HG03460 (cell line): ENCODE data around the gene GALNT17.

Source experiments
- ATAC-seq: cut with Tn5 transposase; IDR thresholded peaks from one replicate; pipeline ENCODE4 v1.9.1; 2021; ENCODE audit not compliant: unreplicated experiment

Gene GALNT17

DNA sequence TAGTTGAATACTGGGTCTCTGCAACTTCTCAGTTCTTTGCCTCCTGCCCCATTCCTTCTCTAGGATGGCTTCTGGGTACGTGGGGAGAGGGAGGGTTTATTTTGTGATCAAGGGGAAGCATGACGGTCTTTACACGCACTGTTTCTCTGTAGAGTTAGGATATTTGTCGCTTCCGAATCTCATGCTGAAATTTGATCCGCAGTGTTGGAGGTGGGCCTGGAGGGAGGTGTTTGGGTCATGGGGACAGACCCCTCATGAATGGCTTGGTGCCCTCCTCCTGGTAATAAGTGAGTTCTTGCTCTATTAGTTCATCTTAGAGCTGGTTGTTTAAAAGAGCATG lies 311.2 kb downstream of the GALNT17 start:
- ATAC-seq, result no peak

DNA sequence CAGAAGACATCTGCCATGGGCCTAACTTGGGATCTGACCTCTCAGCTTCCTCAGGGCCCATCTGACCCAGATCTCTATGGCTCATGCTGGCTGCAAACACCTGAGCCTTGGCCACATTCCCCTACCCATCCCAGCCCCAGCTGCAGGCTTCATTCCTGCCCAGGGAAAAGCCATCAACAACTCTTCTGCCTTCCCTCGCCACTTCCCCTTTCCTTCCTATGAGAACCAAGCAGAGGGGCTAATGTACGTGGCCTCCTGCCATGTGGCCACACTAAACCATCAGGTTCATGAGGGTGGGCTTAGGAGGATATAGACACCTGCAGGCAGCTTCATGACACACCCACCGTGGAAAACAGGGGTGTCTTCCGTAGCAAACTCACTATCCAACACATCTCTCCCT lies 312.2 kb downstream of the GALNT17 start:
- no peak for ATAC-seq

DNA sequence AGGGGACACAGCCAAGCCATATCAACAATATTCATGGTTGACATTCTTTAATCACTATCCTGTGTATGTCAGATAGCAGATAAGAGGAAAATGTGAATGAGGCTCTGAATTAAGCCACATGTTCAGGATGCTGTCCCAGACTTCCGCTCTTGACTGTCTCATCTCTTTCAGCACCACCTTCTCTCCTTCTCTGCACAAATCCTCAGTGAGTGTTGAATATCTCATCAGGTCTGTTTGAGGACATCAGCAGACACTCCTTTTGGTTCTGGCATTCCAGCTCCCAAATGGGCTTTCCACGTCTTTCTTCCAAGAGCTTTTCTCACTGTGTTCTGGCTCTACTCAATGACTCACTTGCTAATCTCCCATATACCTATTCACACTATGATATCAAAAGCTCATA lies 321.7 kb downstream of the GALNT17 start:
- no peak for ATAC-seq

- ATAC-seq, result no peak
These were observed 323.0 kb downstream of the GALNT17 start for GRCh38 chr7:71454981-71455380.

DNA sequence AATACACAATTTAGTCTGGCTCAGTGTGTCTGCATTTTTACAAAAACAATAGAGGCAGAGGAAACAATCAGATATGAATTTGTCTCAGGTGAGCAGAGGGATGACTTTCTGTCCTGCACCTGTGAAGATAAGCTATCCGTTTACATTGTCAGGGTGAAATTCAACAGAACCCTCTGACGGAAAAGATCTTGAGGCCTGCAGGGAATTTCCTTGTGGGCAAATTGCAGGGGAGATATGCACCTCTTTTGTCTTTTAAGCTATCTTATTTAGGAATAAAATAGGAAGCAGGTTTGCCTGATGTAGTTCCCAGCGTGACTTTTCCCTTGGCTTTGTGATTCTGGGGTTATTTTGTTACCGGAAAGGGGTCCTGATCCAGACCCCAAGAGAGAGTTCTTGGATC lies 325.1 kb downstream of the GALNT17 start:
- no peak for ATAC-seq

DNA sequence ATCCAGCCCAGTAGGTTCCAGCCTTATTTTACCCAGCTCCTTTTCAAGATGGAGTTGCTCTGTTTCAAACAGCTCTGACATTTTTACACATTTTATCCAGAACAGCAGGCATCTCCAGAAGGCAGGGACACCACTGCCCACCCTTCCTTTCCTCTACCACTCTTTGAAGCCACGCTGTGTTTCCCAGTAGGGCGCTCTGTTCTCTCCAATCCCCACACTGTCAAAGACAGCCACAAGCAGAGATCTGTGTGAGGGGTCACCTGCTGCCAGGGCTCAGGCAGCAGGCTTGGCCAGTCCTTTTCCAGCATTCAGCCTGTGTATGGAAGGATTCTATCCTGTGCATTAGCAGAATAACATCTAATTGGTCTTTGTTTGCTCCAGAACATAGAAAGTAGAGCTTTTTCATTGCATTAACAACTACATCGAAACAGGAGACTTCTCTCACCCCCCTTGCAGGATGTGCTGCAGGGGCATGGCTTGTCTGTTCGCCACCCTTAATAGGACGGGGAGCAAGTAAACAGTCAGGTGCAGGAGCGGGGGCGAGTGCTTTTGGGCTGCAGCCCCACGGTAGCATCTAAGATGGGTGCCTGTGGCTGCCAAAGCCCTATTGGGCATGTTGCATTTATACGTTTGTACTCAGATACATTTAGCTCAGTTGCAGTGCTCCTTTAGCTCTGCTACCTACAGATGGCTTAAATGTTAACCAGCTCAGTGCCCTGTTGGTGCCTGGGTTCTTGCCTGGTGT lies 326.1 kb downstream of the GALNT17 start:
- ATAC-seq, result no peak

- ATAC-seq, result no peak
These were observed 327.2 kb downstream of the GALNT17 start for GRCh38 chr7:71459132-71459531.

DNA sequence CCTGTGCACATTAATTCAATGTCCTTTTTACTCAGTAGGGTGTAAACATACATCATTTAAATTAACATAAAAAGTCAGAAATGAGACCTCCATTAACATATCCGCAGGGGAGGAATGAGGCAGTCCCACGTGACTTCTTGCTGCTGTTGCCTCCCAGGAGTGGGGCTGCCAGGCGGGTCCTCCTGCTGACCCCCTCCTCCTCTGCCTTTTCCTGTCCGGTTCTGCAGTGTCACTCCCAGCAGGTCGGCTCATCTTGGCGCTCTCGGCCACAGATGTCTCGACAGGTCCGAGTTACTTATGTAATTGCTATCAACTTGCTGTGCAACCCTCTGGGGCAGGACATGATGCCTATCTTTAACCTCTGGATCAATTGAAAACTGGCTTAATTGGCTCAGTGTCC lies 329.6 kb downstream of the GALNT17 start:
- no peak for ATAC-seq

DNA sequence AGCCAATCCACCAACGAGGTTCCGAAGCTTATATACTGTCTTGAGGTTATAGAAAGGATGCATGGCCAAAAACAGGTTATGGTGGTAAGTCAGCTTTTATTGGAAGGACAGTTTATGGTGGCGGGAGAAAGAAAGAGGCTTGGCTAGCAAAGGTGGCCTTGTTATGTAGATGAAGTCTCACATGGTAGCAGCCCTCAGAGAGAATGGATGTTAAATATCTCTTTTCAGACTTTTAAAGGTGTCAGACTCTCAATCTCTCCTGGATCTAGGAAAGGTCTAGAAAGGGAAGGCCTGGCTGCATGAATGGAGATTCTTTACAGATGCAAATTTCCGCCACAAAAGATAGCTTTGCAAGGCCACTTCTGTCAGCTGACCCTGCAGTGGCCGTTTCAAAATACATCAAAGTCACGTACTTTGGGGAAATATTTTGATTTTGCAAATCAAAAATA lies 333.8 kb downstream of the GALNT17 start:
- no peak for ATAC-seq

DNA sequence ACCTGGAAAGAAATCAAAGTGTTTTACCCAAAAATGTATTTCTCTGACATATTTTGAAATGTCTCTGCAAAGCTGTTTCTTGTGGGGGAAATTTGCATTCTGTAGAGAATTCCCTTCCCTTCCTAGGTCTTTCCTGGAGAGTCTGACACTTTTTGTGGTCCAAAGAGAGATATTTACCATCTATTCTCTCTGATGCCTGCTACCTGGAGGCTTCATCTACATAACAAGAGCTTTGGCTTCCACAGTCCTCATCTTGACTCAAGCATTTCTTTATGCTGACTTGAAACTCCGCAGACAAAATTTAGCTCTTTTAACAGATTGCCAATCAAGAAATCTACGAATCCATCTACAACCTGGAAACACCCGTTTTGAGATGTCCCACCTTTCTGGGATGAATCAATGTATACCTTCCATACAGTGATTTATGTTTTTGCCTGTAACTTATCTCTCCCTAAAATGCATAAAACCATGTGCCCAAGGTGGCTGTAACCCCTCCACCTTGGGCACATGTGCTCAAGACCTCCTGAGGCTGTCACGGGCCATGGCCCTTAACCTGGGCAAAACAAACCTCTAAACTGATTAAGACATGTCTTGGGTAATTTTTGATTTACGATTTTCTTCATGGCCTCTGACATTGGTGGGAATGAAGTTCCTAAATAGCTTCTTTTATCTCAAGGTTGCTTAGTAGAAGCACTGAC lies 334.7 kb downstream of the GALNT17 start:
- no peak for ATAC-seq

- ATAC-seq, result no peak
These were observed 338.4 kb downstream of the GALNT17 start for GRCh38 chr7:71470326-71470725.

DNA sequence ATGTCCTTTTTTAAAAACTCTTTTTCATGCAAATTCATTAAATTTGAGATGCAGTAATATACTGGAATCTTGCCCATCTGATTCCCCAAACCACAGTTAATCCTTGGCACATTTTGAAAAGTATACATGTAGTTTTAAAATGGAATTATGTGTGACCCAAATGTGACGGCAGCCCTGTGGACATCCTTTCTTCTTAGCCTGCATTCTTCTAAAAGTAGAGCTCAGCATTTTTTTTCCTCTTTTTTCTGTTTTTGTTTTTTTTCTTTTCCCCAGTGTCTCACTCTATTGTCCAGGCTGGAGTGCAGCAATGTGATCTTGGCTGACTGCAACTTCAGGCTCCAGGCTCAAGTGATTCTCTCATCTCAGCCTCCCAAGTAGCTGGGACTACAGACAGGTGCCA lies 338.9 kb downstream of the GALNT17 start:
- ATAC-seq, result no peak

DNA sequence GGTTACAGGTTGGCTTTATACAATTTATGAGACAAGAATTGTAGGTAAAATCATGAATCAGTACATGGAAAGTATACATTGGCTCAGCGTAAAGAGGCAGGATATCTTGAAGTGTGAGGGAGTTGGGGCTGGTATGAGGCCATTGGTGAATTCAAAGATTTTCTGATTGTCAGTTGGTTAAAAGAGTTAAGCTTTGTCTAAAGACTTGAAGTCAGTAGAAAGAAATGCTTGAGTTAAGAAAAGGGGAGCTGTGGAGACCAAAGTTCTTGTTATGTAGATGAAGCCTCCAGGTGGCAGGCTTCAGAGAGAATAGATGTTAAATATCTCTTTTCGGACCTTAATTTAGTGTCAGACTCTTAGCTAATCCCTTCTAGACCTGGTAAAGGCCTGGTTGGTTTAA lies 341.0 kb downstream of the GALNT17 start:
- no peak for ATAC-seq

DNA sequence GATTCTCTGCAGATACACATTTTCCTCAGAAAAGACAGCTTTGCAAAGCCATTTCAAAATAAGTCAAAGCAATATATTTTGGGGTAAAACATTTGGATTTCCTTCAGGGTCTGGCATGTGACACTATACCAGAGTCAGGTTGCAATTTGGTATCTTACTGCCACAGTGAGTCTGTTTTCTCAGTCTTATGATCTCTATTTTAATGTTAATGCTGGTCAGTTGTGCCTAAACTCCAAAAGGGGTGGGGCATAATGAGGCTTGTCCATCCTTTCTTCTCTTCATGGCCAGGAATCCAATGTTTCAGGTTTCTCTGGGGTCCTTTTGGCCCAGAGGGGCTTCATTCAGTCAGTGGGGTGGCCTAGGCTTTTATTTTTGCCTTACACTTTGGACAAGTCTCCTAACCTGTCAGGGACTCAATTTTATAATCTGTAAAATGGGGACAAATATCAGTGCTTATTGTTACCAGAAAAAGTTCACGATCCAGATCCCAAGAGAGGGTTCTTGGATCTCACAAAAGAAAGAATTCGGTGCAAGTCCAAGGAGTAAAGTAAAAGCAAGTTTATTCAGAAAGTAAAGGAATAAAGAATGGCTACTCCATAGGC lies 341.5 kb downstream of the GALNT17 start:
- ATAC-seq, result no peak

GRCh38 chr7:71477441-71477840 lies 345.5 kb downstream of the GALNT17 start:
- no peak for ATAC-seq

GRCh38 chr7:71479231-71479630 lies 347.3 kb downstream of the GALNT17 start:
- no peak for ATAC-seq

DNA sequence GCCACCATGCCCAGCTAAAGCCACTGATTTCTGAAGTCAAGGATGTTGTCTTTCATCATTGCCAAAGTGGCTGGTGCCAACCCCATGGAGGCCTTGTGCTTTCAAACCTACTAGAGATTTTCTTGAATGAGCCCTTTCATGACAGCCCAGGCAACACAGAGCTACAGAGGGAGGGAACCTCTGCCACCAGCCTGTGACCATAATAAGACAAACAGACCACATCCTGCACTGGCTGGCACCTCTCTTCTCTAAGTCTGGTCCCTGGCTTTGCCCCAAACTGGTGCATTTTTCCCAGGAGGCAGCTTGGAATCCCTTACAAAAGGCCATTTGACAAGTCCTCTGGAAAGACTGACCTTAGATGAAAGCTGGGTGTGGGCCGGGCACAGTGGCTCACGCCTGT lies 348.8 kb downstream of the GALNT17 start:
- no peak for ATAC-seq

DNA sequence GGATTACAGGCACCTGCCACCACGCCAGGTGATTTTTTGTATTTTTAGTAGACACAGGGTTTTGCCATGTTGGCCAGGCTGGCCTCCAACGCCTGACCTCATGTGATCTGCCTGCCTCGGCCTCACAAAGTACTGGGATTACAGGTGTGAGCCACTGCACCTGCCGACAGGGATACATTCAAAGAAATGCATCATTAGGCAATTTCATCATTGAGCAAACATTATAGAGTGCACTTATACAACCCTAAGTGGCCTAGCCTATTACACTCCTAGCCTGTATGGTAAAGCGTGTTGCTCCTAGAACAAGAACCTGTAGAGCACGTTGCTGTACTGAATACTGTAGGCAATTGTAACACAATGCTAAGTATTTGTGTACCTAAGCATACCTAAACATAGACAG lies 350.3 kb downstream of the GALNT17 start:
- ATAC-seq, result no peak

GRCh38 chr7:71484380-71484779 lies 352.4 kb downstream of the GALNT17 start:
- ATAC-seq, result no peak

GRCh38 chr7:71485586-71485985 lies 353.6 kb downstream of the GALNT17 start:
- ATAC-seq, result no peak

GRCh38 chr7:71486414-71486813 lies 354.5 kb downstream of the GALNT17 start:
- no peak for ATAC-seq

GRCh38 chr7:71486856-71487628 lies 355.1 kb downstream of the GALNT17 start:
- no peak for ATAC-seq
